ENCODE measurements around the gene HDGFL2.

The HDGFL2 gene

DNA sequence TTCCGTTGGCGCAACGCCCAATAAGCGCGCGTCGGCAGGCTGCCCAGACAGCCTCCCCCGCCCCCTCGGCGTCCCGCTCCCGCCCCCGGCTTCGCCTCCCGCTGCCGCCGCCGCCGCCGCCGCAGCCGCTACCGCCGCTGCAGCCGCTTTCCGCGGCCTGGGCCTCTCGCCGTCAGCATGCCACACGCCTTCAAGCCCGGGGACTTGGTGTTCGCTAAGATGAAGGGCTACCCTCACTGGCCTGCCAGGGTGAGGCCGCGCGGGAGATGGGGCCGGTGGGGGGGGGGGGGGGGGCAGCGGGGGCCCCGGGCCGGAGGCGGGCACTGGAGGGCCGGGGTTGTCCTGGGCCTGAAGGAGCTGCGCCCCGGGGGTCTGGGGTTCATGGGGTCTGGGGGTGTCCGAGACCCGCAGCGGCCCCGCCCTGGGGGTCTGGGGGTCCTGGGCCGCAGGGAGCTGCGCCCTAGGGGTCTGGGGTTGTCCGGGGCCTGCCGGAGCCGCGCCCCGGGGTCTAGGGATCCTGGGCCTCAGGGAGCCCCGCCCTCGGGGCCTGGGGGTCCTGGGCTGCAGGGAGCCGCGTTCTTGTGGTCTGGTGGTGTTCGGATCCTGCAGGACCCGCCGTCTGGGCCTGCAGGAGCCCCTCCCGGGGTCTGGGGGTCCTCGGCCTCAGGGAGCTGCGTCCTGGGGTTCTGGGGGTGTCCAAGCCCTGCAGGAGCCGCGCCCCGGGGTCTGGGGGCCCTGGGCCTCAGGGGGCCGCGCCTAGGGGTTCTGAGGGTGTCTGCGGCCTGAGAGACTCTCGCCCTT, at the start of gene HDGFL2:
Gene HDGFL2 (plus strand): TSS at position 124 of the 801 bp plus-strand sequence. CDS start 54 bp downstream, at position 178.
- no peak for DNase-seq (ENCODE audit: low spot score)

DNA sequence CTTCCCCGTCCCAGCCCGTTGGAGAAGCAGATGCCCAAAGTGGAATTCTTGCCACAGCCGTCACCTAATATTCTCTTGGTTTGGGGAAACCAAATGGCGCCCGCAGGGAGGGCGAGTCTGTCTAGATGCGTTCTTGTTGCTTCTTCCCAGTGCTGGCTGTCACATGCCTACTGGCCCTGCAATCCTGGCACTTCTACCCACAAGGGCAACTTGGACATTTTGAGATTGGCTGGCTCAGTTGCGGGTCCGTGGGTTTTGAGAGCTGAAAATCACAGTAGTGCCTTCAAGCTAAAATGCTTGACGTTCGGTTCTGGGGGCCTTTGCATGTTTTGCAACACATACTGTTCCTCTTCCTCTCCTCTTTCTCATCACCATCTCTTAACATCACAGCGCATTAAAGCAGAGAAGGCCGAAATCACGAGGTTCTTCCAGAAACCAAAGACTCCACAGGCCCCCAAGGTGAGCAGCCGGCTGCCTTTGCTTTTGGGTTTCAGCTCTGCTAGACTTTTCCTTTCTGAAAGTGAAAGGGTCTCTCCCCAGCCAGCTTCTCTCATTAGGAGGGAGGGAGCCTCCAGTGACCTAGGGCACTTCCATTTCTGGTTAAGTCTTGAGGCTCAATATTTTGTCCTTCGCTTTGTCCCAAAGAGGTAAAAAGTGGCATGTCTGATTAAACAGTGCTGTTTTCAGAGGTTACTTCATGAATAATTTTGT, 48.5 kb upstream of the HDGFL2 start:
- DNase-seq (ENCODE audit: low spot score) = no peak

DNA sequence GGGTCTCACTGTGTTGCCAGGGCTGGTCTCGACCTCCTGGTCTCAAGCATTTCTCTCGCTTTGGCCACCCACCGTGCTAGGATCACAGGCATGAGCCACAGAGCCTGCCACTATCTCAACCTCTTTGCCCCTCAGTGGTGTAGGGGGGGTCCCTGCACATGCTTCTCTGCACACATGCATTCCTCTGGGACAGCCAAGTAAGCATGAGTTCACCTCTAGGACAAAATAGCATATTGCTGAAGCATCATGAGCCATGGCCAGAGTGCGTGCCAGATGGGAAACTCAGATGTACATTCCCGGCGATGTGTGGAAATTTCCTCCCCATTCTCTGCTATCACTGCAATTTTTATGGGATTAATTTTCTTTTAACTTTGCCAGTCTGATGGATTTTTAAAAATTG, 46.6 kb upstream of the HDGFL2 start:
- DNase-seq (ENCODE audit: low spot score) = no peak

DNA sequence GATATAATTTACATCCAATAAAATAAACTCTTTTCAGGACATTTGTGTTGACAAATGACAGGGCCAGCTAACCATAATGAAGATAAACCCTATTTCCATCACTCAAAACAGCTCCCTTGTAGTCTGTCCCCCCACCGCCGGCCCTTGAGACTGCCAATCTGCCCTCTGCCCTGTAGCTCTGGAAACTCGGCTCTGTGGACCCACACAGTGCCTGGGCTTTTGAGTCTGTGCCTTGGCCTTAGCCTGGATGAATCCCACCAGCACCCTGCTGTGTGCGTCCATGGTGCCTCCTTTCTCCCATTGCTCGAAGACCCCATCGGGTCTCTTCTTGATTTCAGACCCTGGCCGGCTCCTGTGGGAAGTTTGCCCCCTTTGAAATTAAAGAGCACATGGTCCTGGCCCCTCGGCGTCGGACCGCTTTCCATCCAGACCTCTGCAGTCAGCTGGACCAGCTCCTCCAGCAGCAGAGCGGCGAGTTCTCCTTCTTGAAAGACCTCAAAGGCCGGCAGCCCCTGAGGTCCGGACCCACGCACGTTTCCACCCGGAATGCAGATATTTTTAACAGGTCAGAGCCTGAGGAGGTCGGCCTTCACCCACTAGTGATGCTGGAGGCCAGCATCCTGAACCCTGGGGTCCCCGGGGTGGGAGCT, 43.6 kb upstream of the HDGFL2 start:
- DNase-seq (ENCODE audit: low spot score) = no peak

DNA sequence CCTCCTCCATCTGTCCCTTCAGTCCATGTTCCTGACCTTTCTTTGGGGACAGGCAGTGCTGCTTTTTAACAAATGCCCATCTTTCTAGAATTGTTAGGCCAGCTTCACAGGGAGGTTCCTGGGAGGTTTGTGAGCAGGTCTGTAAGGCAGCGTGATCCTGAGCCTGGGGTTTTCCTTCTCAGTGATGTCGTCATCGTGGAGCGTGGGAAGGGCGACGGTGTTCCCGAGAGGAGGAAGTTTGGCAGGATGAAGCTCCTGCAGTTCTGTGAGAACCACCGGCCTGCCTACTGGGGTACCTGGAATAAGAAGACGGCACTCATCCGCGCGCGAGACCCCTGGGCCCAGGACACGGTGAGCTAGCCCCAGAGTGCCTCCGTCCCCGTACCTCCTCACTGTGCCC, 42.8 kb upstream of the HDGFL2 start:
- DNase-seq (ENCODE audit: low spot score) = no peak

- DNase-seq (ENCODE audit: low spot score) = no peak
Observed at GRCh38 chr19:4429771-4430171, 42.3 kb upstream of the HDGFL2 start.

DNA sequence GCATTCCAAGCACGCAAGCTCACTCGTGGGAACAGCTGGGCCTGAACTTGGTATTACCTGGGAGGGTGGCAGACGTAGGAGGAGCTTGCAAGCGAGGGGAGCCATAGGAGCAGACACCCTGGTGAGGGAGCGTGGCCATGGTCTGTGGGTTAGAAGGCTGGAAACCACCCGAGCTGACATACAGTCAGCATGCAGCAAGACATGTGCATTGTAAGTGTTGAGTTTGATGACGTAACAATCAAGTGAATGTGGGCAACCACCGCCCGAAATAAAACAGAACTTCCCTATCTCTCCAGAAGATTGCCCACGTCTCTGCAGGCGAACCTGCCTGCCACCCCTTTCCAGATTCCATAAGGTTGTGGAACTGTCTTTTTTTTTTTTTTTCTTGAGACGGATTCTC, 41.3 kb upstream of the HDGFL2 start:
- no peak for DNase-seq (ENCODE audit: low spot score)

GRCh38 chr19:4431296-4431695, 40.8 kb upstream of the HDGFL2 start:
- DNase-seq (ENCODE audit: low spot score) = no peak

DNA sequence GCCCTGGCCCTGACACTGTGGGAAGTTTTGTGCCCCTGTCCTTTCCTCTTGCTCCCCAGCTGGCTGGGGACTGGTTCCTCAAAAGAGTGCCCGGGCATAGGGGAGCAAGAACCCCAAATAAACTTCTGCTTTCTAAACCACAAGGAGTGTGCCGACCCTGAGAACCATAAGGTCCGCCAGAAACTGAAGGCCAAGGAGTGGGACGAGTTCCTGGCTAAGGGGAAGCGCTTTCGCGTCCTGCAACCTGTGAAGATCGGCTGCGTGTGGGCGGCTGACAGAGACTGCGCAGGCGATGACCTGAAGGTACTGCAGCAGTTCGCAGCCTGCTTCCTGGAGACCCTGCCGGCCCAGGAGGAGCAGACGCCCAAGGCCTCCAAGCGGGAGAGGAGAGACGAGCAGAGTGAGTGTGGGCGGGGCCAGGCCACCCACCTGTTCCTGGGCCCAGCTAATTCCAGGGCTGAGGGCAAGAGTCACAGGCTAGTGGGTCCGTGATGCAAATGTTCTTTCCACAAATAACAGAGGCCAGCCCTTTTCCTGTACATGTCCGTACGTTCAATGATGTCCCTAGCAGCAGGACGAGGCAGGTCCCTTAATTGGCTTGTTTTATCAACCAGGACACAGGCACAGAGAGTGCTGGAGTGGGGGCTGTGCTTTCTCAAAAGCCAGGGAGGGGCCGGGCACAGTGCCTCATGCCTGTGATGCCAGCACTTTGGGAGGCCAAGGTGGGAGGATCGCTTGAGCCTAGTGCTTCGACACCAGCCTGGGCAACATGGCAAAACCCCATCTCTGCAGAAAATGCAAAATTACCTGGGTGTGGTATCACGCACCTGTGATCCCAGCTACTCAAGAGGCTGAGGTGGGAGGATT, 40.1 kb upstream of the HDGFL2 start:
- no peak for DNase-seq (ENCODE audit: low spot score)

GRCh38 chr19:4432918-4433506, 39.1 kb upstream of the HDGFL2 start:
- DNase-seq (ENCODE audit: low spot score) = no peak

GRCh38 chr19:4434391-4434790, 37.7 kb upstream of the HDGFL2 start:
- no peak for DNase-seq (ENCODE audit: low spot score)

GRCh38 chr19:4436231-4436630, 35.9 kb upstream of the HDGFL2 start:
- no peak for DNase-seq (ENCODE audit: low spot score)

- DNase-seq (ENCODE audit: low spot score) = no peak
Observed at GRCh38 chr19:4437103-4437502, 35.0 kb upstream of the HDGFL2 start.

DNA sequence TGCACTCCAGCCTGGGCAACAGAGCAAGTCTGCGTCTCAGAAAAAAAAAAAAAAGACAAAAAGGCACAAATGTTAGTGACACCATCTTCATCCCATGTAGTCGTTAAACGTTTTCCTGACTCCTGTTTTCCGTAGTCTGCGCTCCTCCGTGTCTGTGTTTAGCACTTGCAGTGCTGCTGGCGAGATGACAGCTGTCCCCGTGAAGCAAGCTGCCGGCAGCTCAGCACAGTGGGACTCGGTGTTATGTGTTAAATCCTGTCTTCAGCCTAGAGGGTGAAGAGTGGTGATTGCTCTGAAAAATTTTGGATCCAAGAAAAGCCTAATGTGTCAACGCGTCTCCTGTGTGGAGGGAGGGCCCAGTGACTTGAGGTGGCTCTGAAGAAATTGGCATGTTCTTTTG, 32.9 kb upstream of the HDGFL2 start:
- no peak for DNase-seq (ENCODE audit: low spot score)

DNA sequence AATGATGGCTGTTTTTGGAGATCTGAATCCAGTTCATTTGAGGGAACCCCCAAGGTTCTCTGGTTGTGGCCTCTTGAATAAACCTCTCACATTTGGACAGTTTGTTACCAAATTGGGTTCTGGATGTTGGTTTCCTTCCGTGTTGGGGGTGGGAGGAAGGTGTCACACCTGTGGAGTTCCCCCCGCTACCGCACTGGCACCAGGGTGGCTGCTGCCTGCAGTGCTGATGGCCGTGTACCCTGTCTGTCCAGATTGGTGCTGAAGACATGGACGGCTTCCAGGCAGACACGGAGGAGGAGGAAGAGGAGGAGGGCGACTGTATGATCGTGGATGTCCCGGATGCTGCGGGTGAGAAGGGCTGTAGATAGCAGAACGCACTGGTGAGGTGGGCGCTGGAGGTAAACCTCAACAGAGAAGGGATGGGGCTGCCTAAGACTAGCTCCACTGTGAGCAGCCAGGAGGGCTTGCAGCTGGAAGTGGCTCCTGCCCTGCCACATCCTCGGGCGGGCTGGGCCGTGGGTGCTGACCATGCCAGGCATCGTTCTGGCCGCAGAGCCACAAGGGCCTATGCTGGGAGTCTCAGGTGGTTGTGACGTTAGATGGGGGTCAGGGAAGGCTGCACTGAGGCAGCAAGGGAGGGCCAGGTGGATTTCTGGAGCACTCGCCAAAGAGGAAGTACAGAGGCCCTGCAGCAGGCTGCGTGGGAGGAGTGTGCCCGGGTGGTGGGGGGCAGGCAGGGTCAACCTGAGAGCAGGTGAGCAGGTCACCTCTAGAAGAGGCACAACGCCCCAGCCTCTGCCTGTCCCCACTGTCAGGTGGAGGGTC, 29.9 kb upstream of the HDGFL2 start:
- no peak for DNase-seq (ENCODE audit: low spot score)

- DNase-seq (ENCODE audit: low spot score) = no peak
Observed at GRCh38 chr19:4442819-4443146, 29.3 kb upstream of the HDGFL2 start.

GRCh38 chr19:4443188-4443587, 28.9 kb upstream of the HDGFL2 start:
- no peak for DNase-seq (ENCODE audit: low spot score)

GRCh38 chr19:4443966-4444764, 27.9 kb upstream of the HDGFL2 start:
- DNase-seq (ENCODE audit: low spot score) = no peak

DNA sequence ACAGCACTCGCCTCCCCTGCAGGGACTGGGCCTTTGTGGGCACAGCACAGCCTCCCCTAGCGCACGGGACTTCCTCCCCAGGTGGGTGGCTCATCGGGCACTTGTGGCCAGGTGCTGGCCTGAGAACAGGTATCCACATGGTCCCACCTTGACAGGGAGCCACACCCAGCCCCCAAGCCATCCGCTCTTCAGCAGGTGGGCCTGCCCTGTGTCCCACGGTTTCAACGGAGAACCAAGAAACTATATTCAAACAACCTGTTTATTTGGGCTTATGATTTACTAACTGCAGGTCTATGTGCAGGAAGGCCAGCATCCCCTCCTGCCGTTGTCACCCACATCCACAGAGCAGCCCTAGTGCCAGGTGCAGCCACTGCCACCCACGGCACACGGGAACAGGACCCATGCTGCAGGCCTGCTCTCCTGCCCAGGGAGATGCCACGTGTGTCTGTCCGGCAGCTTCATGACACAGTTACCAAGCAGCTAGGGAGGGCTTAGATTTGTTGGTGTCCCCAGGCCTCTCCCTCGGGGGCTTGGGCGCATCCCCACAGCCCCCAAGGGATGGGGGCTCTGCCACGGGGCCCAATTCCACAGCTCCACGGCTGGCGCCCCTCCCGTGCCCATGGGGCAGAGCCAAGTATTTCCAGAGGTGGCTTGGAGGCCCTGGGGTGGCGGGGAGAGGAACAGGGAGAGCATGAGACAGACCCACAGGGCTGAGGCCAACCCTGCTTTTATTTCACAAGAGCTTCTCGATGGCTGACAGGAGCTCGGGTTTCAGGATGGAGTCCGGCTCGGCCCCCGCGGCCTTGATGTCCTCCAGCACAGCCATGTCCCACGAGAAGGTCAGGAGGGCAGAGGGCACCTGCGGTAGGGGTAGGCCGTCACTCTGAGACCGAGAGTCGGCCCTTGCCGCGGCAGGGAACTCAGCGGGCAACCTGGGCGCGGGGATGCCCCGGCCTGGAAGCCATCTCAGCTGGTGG, 27.0 kb upstream of the HDGFL2 start:
- DNase-seq (ENCODE audit: low spot score) = no peak

Measured in hematopoietic multipotent progenitor cell treated with erythropoietin and hydrocortisone succinate and interleukin-3 and kit ligand, for 15 days (in vitro differentiated cells).